Ovary (tissue), 9 donors: ENCODE data around the gene ZNF569. TPM values are rescaled to one million over a fixed set of nuclear protein-coding genes. Genes with fewer than 3 reads are reported as not detected.
A peak's percentile ranks its signal among the peaks of the same experiment; 100 is the strongest.

ENCODE experiments used
- DNase-seq, 5 donors: peaks; one replicate each; pipeline ENCODE4 v3.0.0-alpha.2; 2019 to 2020
- H3K27ac ChIP-seq, 2 donors: fragments of 200-600 bp; one replicate each; pipeline versions ENCODE4 v1.5.1 to v1.8.0; 2019 to 2022
- H3K27me3 ChIP-seq: fragments of 200-600 bp; one replicate; pipeline ENCODE4 v1.8.0; 2022
- H3K36me3 ChIP-seq: fragments of 200-600 bp; sonication (generic); one replicate; pipeline ENCODE4 v1.5.1; 2019
- H3K4me1 ChIP-seq: one replicate; pipeline ENCODE4 v1.8.1; 2013; ENCODE audit warnings: mild to moderate bottlenecking, moderate library complexity; ENCODE audit not compliant: insufficient read depth
- H3K4me3 ChIP-seq: fragments of 200-600 bp; sonication (generic); one replicate; pipeline ENCODE4 v1.5.1; 2017
- H3K9me3 ChIP-seq, 2 donors: fragments of 200-600 bp in 1 of 2; sonication (generic) in 1 of 2; one replicate each; pipeline versions ENCODE4 v1.5.1 to v1.8.1; 2013 to 2019; ENCODE audit warnings: mild to moderate bottlenecking in 1 of 2, moderate library complexity in 1 of 2
- CTCF ChIP-seq, 3 donors: fragments of 450-650 bp in 2 of 3; fragments of 200-600 bp in 1 of 3; IDR thresholded peaks; one replicate each; pipeline versions ENCODE4 v1.5.1 to v1.8.0; 2016 to 2022; ENCODE audit warnings: antibody characterized with exemption in 3 of 3, mild to moderate bottlenecking in 1 of 3
- EP300 ChIP-seq: sonication (generic); formaldehyde crosslinking; IDR thresholded peaks from one replicate; pipeline ENCODE4 v1.6.1; 2017; ENCODE audit warnings: antibody characterized with exemption
- POLR2A ChIP-seq: fragments of 450-650 bp; IDR thresholded peaks from one replicate; pipeline ENCODE4 v1.6.1; 2017; ENCODE audit warnings: antibody characterized with exemption, mild to moderate bottlenecking, moderate library complexity
- WGBS, 3 donors: extraction: QIAGEN DNeasy Blood & Tissue Kit in 1 of 3; methylation state at CpG; one replicate each; pipeline versions ENCODE4 v1.1.5 to v1.1.7; 2013 to 2017; 5-methylcytosine and 5-hydroxymethylcytosine counted together
- intact Hi-C, 4 donors: fragments of 100-400 bp; cut with DNase I; formaldehyde crosslinking; loops; one replicate each; pipeline versions ENCODE4 v1.11.0 to v1.15.1; 2022 to 2023
- polyA plus RNA-seq, 2 donors: library from polyadenylated mRNA; stranded (reverse); fragments of 200-250 nt in 1 of 2; fragments of 350-450 nt in 1 of 2; fragmentation: Illumina TruSeq in 1 of 2; extraction: RNeasy Lipid Tissue Mini Kit (QIAGEN cat#74804) in 1 of 2; gene quantifications; one replicate each; pipeline ENCODE4 v1.2.3, GENCODE V29; 2013 to 2014
- total RNA-seq, 7 donors: library from RNA; depleted of rRNA in 2 of 7; stranded (reverse); fragments of >200 nt in 2 of 7; fragmentation: NEBNext Ultra II Directional in 3 of 7; extraction: Animal tissue kit (Norgen Biotek cat#: 25700) in 3 of 7; gene quantifications; one replicate each; pipeline versions ENCODE4 v1.1.0 to v1.2.4, GENCODE V29; 2016 to 2023
- donor health status: DM: no; HTN: no; CAD: no; lungs with moderate emphysema.
- donor health status: DM: no; HTN: no; CAD: no.
- donor health status: Bipolar disorder and iron deficiency.
- donor health status: DM: yes; HTN: yes; CAD: no.
- donor health status: DM: no; HTN: no; CAD: no.
- donor health status: DM: yes; HTN: yes; CAD: no.

ZNF569 gene
- total and polyA plus RNA-seq, 9 donors = 3.9 to 11.0 (median 8.9) TPM

DNA sequence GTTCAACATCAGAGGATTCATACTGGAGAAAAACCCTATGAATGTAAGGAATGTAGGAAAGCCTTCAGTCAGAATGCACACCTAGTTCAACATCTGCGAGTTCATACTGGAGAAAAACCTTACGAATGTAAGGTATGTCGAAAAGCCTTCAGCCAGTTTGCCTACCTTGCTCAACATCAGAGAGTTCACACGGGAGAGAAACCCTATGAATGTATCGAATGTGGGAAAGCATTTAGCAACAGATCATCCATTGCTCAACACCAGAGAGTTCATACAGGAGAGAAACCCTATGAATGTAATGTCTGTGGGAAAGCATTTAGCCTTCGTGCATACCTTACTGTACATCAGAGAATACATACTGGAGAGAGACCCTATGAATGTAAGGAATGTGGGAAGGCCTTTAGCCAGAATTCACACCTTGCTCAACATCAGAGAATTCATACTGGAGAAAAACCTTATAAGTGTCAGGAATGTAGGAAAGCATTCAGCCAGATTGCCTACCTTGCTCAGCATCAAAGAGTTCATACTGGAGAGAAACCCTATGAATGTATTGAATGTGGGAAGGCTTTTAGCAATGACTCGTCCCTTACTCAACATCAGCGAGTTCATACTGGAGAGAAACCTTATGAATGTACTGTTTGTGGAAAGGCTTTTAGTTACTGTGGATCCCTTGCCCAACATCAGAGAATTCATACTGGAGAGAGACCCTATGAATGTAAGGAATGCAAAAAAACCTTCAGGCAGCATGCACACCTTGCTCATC, 17.3 kb upstream of the ZNF569 start:
- Histone ChIP-seq H3K9me3 (peaks cover 39 to 52% of the 10 kb centered on the region in 2 donors), H3K27me3 (no peaks in the 10 kb centered on the region), H3K27ac (no peak overlapping the region), H3K36me3 (peaks cover 8% of the 10 kb centered on the region), H3K4me1 (no peaks in the 10 kb centered on the region), H3K4me3 (no peak overlapping the region)
- TF ChIP-seq POLR2A = no peak
- TF ChIP-seq EP300 = no peak
- TF ChIP-seq CTCF (IDR thresholded peaks at IDR 0.05) = no peak
- DNase-seq = no peak
- intact Hi-C loops = no loop called here
- 94 to 97% (median 96%) methylated on average over 8 of the region's 8 CpGs for WGBS, 3 donors

DNA sequence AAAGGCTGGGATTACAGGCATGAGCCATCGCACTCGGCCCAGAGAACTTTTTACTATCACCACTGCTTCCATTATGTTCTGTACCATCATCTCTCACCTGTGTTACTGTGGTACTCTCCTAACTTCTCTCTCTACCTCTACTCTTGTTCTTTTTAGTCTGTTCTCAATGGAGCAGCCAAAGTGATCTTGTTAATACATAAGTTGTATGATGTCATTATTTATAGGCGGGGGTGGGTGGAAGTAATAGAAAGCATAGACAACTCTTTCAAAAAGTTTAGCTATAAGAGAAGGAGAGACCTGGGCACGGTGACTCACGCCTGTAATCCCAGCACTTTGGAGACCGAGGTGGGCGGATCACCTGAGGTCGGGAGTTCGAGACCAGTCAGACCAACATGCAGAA, 4.9 kb upstream of the ZNF569 start:
- Histone ChIP-seq H3K9me3 (peaks cover 0 to 22% of the 10 kb centered on the region in 2 donors), H3K27ac (no peak overlapping the region), H3K4me3 (no peak overlapping the region), H3K36me3 (peaks cover 2% of the 10 kb centered on the region), H3K27me3 (no peaks in the 10 kb centered on the region), H3K4me1 (peaks cover 3% of the 10 kb centered on the region)
- WGBS, 3 donors = 98 to 99% (median 99%) methylated on average over 9 of the region's 9 CpGs
- intact Hi-C loops = no loop called here
- no peak for DNase-seq
- TF ChIP-seq EP300 = no peak
- TF ChIP-seq POLR2A = no peak
- TF ChIP-seq CTCF (IDR thresholded peaks at IDR 0.05) = no peak

DNA sequence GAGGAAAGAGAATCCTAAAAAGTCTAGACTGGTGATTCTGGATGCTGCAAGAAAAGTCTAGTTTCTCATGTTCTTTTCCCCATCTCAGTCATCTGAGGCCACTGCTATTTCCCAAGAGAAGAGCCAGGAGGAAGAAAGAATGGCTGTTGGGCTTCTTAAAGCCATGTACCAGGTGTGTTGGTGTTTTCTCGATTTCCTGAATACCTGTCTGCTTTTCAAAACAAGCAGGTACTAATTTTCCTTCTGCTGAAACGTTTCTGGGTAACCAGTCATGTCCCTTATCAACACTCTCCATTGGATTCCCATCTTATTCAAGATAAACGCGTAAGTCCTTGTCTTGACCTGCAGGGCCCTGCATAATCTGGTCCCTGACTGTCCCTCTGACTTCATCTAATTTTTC, 3.0 kb upstream of the ZNF569 start:
- no peak for DNase-seq
- TF ChIP-seq EP300 = no peak
- no peak for TF ChIP-seq POLR2A
- TF ChIP-seq CTCF (IDR thresholded peaks at IDR 0.05) = no peak
- H3K4me1 ChIP-seq = peaks cover 5% of the 10 kb centered on the region
- H3K4me3 ChIP-seq = no peak overlapping the region
- no peaks in the 10 kb centered on the region for H3K27me3 ChIP-seq
- intact Hi-C loops = no loop called here
- peaks cover 0 to 8% of the 10 kb centered on the region in 2 donors for H3K9me3 ChIP-seq
- no peak overlapping the region for H3K27ac ChIP-seq
- no peaks in the 10 kb centered on the region for H3K36me3 ChIP-seq
- 83 to 88% (median 84%) methylated on average over 4 of the region's 4 CpGs for WGBS, 3 donors

DNA sequence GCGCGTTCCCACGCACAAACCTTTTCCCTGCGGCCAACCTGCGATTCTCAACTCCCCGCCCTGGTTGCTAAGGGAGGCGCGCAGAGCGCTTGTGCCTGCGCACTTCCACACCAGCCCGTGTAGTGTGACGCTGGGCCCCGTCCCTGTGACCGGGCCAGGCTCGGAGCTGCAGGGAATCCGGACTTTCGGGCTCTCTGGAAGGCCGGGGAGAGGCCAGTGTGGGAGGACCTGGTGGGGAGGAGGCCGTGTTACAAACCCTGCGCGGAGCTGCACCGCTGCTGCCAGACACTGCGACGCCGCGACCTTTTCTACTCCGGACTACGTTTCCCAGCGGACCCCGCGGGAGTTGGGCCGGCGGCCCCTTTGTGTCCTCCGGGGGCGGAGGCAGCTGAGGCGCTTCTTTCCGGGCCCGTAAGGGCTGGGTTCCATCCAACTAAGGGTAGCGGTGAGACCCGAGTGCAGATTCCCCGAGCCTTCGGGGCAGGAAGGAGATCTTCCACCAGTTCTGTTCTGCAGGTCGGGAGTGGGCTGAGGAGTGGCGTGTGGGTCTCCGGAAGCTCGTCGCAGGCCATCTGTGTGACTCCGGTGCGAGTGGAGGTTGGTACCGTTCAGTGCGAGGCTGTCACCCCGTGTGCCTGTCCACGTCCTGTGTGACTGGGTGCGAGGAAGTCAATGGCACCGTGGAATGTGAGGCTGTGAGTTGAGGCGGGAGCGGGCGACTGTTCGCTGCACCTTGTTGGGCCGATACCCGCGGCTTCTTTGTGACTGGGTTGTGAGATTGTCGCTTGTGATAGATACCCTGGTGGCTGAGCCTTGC, 1.9 kb upstream of the ZNF569 start, which contains the start of gene ZNF570:
Gene ZNF570 (plus strand): TSS at position 396 of the 817 bp plus-strand sequence. CDS start 999 bp downstream, outside the sequence.
- Histone ChIP-seq H3K9me3 (peaks cover 0 to 4% of the 10 kb centered on the region in 2 donors), H3K4me3 (peak within 1 kb of the TSS; percentile 85), H3K27me3 (no peaks in the 10 kb centered on the region), H3K36me3 (no peaks in the 10 kb centered on the region), H3K4me1 (peaks cover 5% of the 10 kb centered on the region), H3K27ac (peak within 1 kb of the TSS; percentile 51 to 92)
- 0 to 1% (median 0%) methylated on average over 54 to 63 of the region's 63 CpGs for WGBS, 3 donors
- DNase-seq = peak; percentile 86 to 91 (median 89)
- TF ChIP-seq POLR2A = peak; percentile 79
- no peak for TF ChIP-seq EP300
- TF ChIP-seq CTCF (IDR thresholded peaks at IDR 0.05) = no peak
- intact Hi-C loops = no loop called here
